ENCODE data around the gene SASH1.

Gene SASH1

GRCh38 chr6:148466158-148466557 lies 123.5 kb downstream of the SASH1 start:
- no peak overlapping the region for H3K4me3 ChIP-seq (ENCODE audit: low read depth, low read length)
- no peak for TF ChIP-seq CTCF (conservative IDR thresholded peaks at IDR 0.05; ENCODE audit: low read depth, low read length)
- DNase-seq (ENCODE audit: low read depth): no peak

- DNase-seq (ENCODE audit: low read depth): no peak
- no peak for TF ChIP-seq CTCF (conservative IDR thresholded peaks at IDR 0.05; ENCODE audit: low read depth, low read length)
- H3K4me3 ChIP-seq (ENCODE audit: low read depth, low read length): no peak overlapping the region
These were observed 125.3 kb downstream of the SASH1 start for GRCh38 chr6:148467926-148468325.

- DNase-seq (ENCODE audit: low read depth): no peak
- TF ChIP-seq CTCF (conservative IDR thresholded peaks at IDR 0.05; ENCODE audit: low read depth, low read length): no peak
- H3K4me3 ChIP-seq (ENCODE audit: low read depth, low read length): no peak overlapping the region
These were observed 127.5 kb downstream of the SASH1 start for GRCh38 chr6:148470156-148470555.

- no peak for DNase-seq (ENCODE audit: low read depth)
- H3K4me3 ChIP-seq (ENCODE audit: low read depth, low read length): no peak overlapping the region
- no peak for TF ChIP-seq CTCF (conservative IDR thresholded peaks at IDR 0.05; ENCODE audit: low read depth, low read length)
These were observed 128.2 kb downstream of the SASH1 start for GRCh38 chr6:148470606-148471465.

GRCh38 chr6:148471624-148472159 lies 129.1 kb downstream of the SASH1 start:
- no peak for TF ChIP-seq CTCF (conservative IDR thresholded peaks at IDR 0.05; ENCODE audit: low read depth, low read length)
- H3K4me3 ChIP-seq (ENCODE audit: low read depth, low read length): no peak overlapping the region
- peak; percentile 53 for DNase-seq (ENCODE audit: low read depth)

- DNase-seq (ENCODE audit: low read depth): peak; percentile 24
- no peak overlapping the region for H3K4me3 ChIP-seq (ENCODE audit: low read depth, low read length)
- no peak for TF ChIP-seq CTCF (conservative IDR thresholded peaks at IDR 0.05; ENCODE audit: low read depth, low read length)
These were observed 129.8 kb downstream of the SASH1 start for GRCh38 chr6:148472171-148473105.
